Ovary (tissue), 9 donors: ENCODE data around the gene KRTAP9-7. TPM values are rescaled to one million over a fixed set of nuclear protein-coding genes. Genes with fewer than 3 reads are reported as not detected.
"Not testable (repeated sequence)": the region's sequence is repeated elsewhere in the genome, so short reads cannot be mapped to it uniquely, and the experiment has no call there.

Source experiments
- DNase-seq, 5 donors: peaks; one replicate each; pipeline ENCODE4 v3.0.0-alpha.2; 2019 to 2020
- H3K27ac ChIP-seq, 2 donors: fragments of 200-600 bp; one replicate each; pipeline versions ENCODE4 v1.5.1 to v1.8.0; 2019 to 2022
- H3K27me3 ChIP-seq: fragments of 200-600 bp; one replicate; pipeline ENCODE4 v1.8.0; 2022
- H3K36me3 ChIP-seq: fragments of 200-600 bp; sonication (generic); one replicate; pipeline ENCODE4 v1.5.1; 2019
- H3K4me1 ChIP-seq: one replicate; pipeline ENCODE4 v1.8.1; 2013; ENCODE audit warnings: mild to moderate bottlenecking, moderate library complexity; ENCODE audit not compliant: insufficient read depth
- H3K4me3 ChIP-seq: fragments of 200-600 bp; sonication (generic); one replicate; pipeline ENCODE4 v1.5.1; 2017
- H3K9me3 ChIP-seq, 2 donors: fragments of 200-600 bp in 1 of 2; sonication (generic) in 1 of 2; one replicate each; pipeline versions ENCODE4 v1.5.1 to v1.8.1; 2013 to 2019; ENCODE audit warnings: mild to moderate bottlenecking in 1 of 2, moderate library complexity in 1 of 2
- EP300 ChIP-seq: sonication (generic); formaldehyde crosslinking; IDR thresholded peaks from one replicate; pipeline ENCODE4 v1.6.1; 2017; ENCODE audit warnings: antibody characterized with exemption
- POLR2A ChIP-seq: fragments of 450-650 bp; IDR thresholded peaks from one replicate; pipeline ENCODE4 v1.6.1; 2017; ENCODE audit warnings: antibody characterized with exemption, mild to moderate bottlenecking, moderate library complexity
- WGBS, 3 donors: extraction: QIAGEN DNeasy Blood & Tissue Kit in 1 of 3; methylation state at CpG; one replicate each; pipeline versions ENCODE4 v1.1.5 to v1.1.7; 2013 to 2017; 5-methylcytosine and 5-hydroxymethylcytosine counted together
- intact Hi-C, 4 donors: fragments of 100-400 bp; cut with DNase I; formaldehyde crosslinking; loops; one replicate each; pipeline versions ENCODE4 v1.11.0 to v1.15.1; 2022 to 2023
- polyA plus RNA-seq, 2 donors: library from polyadenylated mRNA; stranded (reverse); fragments of 200-250 nt in 1 of 2; fragments of 350-450 nt in 1 of 2; fragmentation: Illumina TruSeq in 1 of 2; extraction: RNeasy Lipid Tissue Mini Kit (QIAGEN cat#74804) in 1 of 2; gene quantifications; one replicate each; pipeline ENCODE4 v1.2.3, GENCODE V29; 2013 to 2014
- total RNA-seq, 7 donors: library from RNA; depleted of rRNA in 2 of 7; stranded (reverse); fragments of >200 nt in 2 of 7; fragmentation: NEBNext Ultra II Directional in 3 of 7; extraction: Animal tissue kit (Norgen Biotek cat#: 25700) in 3 of 7; gene quantifications; one replicate each; pipeline versions ENCODE4 v1.1.0 to v1.2.4, GENCODE V29; 2016 to 2023
- TF ChIP-seq, protein P1 (sequence below), 3 donors: fragments of 450-650 bp in 2 of 3; fragments of 200-600 bp in 1 of 3; IDR thresholded peaks; one replicate each; pipeline versions ENCODE4 v1.5.1 to v1.8.0; 2016 to 2022; ENCODE audit warnings: antibody characterized with exemption in 3 of 3, mild to moderate bottlenecking in 1 of 3
- donor health status: DM: no; HTN: no; CAD: no; lungs with moderate emphysema.
- donor health status: DM: no; HTN: no; CAD: no.
- donor health status: Bipolar disorder and iron deficiency.
- donor health status: DM: yes; HTN: yes; CAD: no.
- donor health status: DM: no; HTN: no; CAD: no.
- donor health status: DM: yes; HTN: yes; CAD: no.

The KRTAP9-7 gene
- total and polyA plus RNA-seq, 9 donors, result not detected

DNA sequence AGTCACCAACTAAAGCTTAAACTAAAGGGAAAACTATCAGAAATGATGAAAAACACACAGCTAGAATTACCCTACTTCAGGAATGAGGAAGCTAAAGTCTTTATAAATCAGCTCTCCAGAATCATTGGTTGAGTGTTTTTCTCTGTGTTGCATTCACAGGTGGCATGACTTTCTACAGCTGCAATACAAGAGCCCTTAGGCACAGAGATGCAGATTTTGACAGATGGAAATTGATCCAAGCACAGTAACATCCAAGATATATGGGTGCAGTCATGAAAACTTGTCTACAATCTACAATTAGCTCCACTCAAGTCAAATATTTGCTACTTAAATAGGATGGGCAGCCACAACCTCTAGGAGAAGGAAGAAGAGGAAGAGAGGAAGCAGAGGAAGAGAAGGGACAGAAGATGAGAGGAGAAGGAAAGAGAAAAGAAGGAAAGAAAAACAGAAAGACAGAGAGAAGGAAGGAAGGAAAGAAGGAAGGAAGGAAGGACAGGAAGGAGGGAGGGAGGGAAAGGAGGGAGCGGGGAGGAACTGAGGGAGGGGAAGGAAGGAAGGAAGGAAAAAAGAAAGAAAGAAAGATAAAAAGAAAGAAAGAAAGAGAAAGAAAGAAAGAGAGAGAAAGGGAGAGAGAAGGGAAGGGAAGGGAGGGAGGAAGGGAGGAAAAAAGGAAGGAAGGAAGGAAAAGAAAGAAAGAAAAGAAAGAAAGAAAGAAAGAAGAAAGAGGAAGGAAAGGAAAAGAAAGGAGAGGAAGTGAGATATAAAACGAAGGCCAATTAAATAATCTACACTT lies 28.3 kb upstream of the KRTAP9-7 start:
- intact Hi-C loops, DNase-seq, H3K36me3 ChIP-seq, H3K4me3 ChIP-seq, H3K27ac ChIP-seq, H3K4me1 ChIP-seq, H3K9me3 ChIP-seq, H3K27me3 ChIP-seq: not testable (repeated sequence)
- WGBS, 3 donors, result 54 to 67% (median 61%) methylated on average over 2 of the region's 2 CpGs

- DNase-seq, intact Hi-C loops, H3K36me3 ChIP-seq, H3K27me3 ChIP-seq, H3K9me3 ChIP-seq, H3K27ac ChIP-seq, H3K4me1 ChIP-seq, H3K4me3 ChIP-seq: not testable (repeated sequence)
- 70 to 78% (median 76%) methylated on average over 2 of the region's 2 CpGs for WGBS, 3 donors
These were observed 25.8 kb upstream of the KRTAP9-7 start, which contains the start of gene KRTAP9-4 for GRCh38 chr17:41249637-41250240. Gene KRTAP9-4, plus strand, starts transcription at chr17:41249687. Its CDS starts 34 bp downstream, at chr17:41249721.

DNA sequence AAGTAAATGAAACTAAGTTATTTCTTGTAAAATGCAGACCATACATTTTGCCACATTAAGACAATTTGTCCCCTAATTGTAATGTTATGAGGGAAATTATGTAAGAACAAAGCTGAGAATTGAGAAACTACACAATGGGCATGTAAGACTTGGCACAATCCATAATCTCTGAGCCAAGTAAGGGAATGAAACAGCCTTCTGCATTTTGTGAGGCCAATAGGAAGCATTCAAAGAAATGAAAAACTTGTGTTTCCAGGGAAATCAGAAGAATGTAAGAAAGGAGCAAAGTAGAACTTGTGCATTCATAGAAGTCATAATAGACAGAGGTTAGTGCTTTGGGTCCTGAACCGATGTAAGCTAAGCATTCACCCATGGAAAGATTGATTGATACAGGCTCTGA lies 24.2 kb upstream of the KRTAP9-7 start:
- TF ChIP-seq EP300 (no peak), POLR2A (no peak)
- TF ChIP-seq, protein P1, sequence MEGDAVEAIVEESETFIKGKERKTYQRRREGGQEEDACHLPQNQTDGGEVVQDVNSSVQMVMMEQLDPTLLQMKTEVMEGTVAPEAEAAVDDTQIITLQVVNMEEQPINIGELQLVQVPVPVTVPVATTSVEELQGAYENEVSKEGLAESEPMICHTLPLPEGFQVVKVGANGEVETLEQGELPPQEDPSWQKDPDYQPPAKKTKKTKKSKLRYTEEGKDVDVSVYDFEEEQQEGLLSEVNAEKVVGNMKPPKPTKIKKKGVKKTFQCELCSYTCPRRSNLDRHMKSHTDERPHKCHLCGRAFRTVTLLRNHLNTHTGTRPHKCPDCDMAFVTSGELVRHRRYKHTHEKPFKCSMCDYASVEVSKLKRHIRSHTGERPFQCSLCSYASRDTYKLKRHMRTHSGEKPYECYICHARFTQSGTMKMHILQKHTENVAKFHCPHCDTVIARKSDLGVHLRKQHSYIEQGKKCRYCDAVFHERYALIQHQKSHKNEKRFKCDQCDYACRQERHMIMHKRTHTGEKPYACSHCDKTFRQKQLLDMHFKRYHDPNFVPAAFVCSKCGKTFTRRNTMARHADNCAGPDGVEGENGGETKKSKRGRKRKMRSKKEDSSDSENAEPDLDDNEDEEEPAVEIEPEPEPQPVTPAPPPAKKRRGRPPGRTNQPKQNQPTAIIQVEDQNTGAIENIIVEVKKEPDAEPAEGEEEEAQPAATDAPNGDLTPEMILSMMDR (IDR thresholded peaks at IDR 0.05), result no peak
- intact Hi-C loops, result no loop called here

GRCh38 chr17:41254861-41255260 lies 20.6 kb upstream of the KRTAP9-7 start:
- DNase-seq, result no peak
- Histone ChIP-seq H3K36me3 (no peaks in the 10 kb centered on the region), H3K27ac (no peak overlapping the region), H3K9me3 (no peaks in the 10 kb centered on the region), H3K27me3 (no peaks in the 10 kb centered on the region), H3K4me1 (no peaks in the 10 kb centered on the region), H3K4me3 (no peak overlapping the region)
- intact Hi-C loops, result no loop called here
- no peak for TF ChIP-seq POLR2A
- TF ChIP-seq, protein P1 (IDR thresholded peaks at IDR 0.05), result no peak
- TF ChIP-seq EP300, result no peak
- 32 to 53% (median 47%) methylated on average over 1 of the region's 1 CpG for WGBS, 3 donors

More for the DNA sequence above, 24.2 kb upstream of the KRTAP9-7 start:
- Histone ChIP-seq H3K4me3 (no peak overlapping the region), H3K4me1 (no peaks in the 10 kb centered on the region), H3K36me3 (no peaks in the 10 kb centered on the region), H3K27me3 (no peaks in the 10 kb centered on the region), H3K27ac (no peak overlapping the region), H3K9me3 (no peaks in the 10 kb centered on the region)
- 92 to 93% (median 93%) methylated on average over 1 of the region's 1 CpG for WGBS, 3 donors
- no peak for DNase-seq

GRCh38 chr17:41255381-41256290 lies 19.9 kb upstream of the KRTAP9-7 start, which contains the start of gene KRTAP9-9:
Gene KRTAP9-9, plus strand, starts transcription at chr17:41255384.
- H3K36me3 ChIP-seq, DNase-seq, H3K27ac ChIP-seq, intact Hi-C loops, H3K27me3 ChIP-seq, H3K4me1 ChIP-seq, H3K4me3 ChIP-seq, H3K9me3 ChIP-seq: not testable (repeated sequence)
- WGBS, 3 donors, result 66 to 79% (median 71%) methylated on average over 4 to 5 of the region's 5 CpGs
